ENCODE data around the gene STIM2.

Gene STIM2

GRCh38 chr4:26987191-26987590, 126.5 kb downstream of the STIM2 start:
- H3F3A ChIP-seq (ENCODE audit: insufficient read depth, low read length): no peaks in the 10 kb centered on the region
- no peaks in the 10 kb centered on the region for H4K20me1 ChIP-seq (ENCODE audit: insufficient read depth, low read length)
- 0 out of 2 replicates have a peak, but pooled peaks cover 2% of the 10 kb centered on the region for H3K9me3 ChIP-seq (ENCODE audit: low read length)
- H3K79me2 ChIP-seq (ENCODE audit: insufficient read depth, low read length): peaks cover 15% of the 10 kb centered on the region
- no peak overlapping the region for H3K4me2 ChIP-seq (ENCODE audit: low read length)
- H3K36me3 ChIP-seq (ENCODE audit: insufficient read depth, low read length): peaks cover 38% of the 10 kb centered on the region
- no peaks in the 10 kb centered on the region for H3K9me2 ChIP-seq (ENCODE audit: low read depth, low read length)
- TF ChIP-seq EZH2 (IDR thresholded peaks at IDR 0.05; ENCODE audit: borderline replicate concordance, low read length) (no peak), CTCF (IDR thresholded peaks at IDR 0.05; ENCODE audit: low read length) (no peak)
- H2AFZ ChIP-seq (ENCODE audit: low read length): no peak overlapping the region
- H3K4me1 ChIP-seq (ENCODE audit: insufficient read depth, low read length, severe bottlenecking): peaks cover 49% of the 10 kb centered on the region
- no peak overlapping the region for H3K4me3 ChIP-seq (ENCODE audit: low read depth, low read length, poor library complexity, severe bottlenecking)
- no peaks in the 10 kb centered on the region for H3K27me3 ChIP-seq (ENCODE audit: insufficient read depth, low read length)
- no peak overlapping the region for H3K9ac ChIP-seq (ENCODE audit: low read length)
- peak overlapping the region; percentile 49 for H3K27ac ChIP-seq (ENCODE audit: low read depth, low read length, poor library complexity, severe bottlenecking)

GRCh38 chr4:26991057-26991456, 130.4 kb downstream of the STIM2 start:
- no peak overlapping the region for H3K4me3 ChIP-seq (ENCODE audit: low read depth, low read length, poor library complexity, severe bottlenecking)
- no peak overlapping the region; the same call in 1 of the 2 replicates for H3K9ac ChIP-seq (ENCODE audit: low read length)
- H3K27ac ChIP-seq (ENCODE audit: low read depth, low read length, poor library complexity, severe bottlenecking): peak overlapping the region; percentile 99
- no peak overlapping the region; the same call in 1 of the 2 replicates for H3K4me2 ChIP-seq (ENCODE audit: low read length)
- H3K9me3 ChIP-seq (ENCODE audit: low read length): 0 out of 2 replicates have a peak, but pooled peaks cover 2% of the 10 kb centered on the region
- H4K20me1 ChIP-seq (ENCODE audit: insufficient read depth, low read length): no peaks in the 10 kb centered on the region
- H3F3A ChIP-seq (ENCODE audit: insufficient read depth, low read length): no peaks in the 10 kb centered on the region
- no peaks in the 10 kb centered on the region for H3K27me3 ChIP-seq (ENCODE audit: insufficient read depth, low read length)
- H3K36me3 ChIP-seq (ENCODE audit: insufficient read depth, low read length): peaks cover 44% of the 10 kb centered on the region
- TF ChIP-seq CTCF (IDR thresholded peaks at IDR 0.05; ENCODE audit: low read length): no peak
- no peak for TF ChIP-seq EZH2 (IDR thresholded peaks at IDR 0.05; ENCODE audit: borderline replicate concordance, low read length)
- H3K79me2 ChIP-seq (ENCODE audit: insufficient read depth, low read length): peaks cover 5% of the 10 kb centered on the region; the same call in 1 of the 2 replicates
- H3K9me2 ChIP-seq (ENCODE audit: low read depth, low read length): no peaks in the 10 kb centered on the region
- H3K4me1 ChIP-seq (ENCODE audit: insufficient read depth, low read length, severe bottlenecking): peaks cover 62% of the 10 kb centered on the region
- no peak overlapping the region for H2AFZ ChIP-seq (ENCODE audit: low read length)

- no peak overlapping the region for H2AFZ ChIP-seq (ENCODE audit: low read length)
- H3K9ac ChIP-seq (ENCODE audit: low read length): peak overlapping the region; percentile 52
- H3K4me3 ChIP-seq (ENCODE audit: low read depth, low read length, poor library complexity, severe bottlenecking): peak overlapping the region; percentile 53
- H3K36me3 ChIP-seq (ENCODE audit: insufficient read depth, low read length): peaks cover 49% of the 10 kb centered on the region
- H3K27me3 ChIP-seq (ENCODE audit: insufficient read depth, low read length): no peaks in the 10 kb centered on the region
- H4K20me1 ChIP-seq (ENCODE audit: insufficient read depth, low read length): no peaks in the 10 kb centered on the region
- H3K4me2 ChIP-seq (ENCODE audit: low read length): peak overlapping the region; percentile 79
- TF ChIP-seq EZH2 (IDR thresholded peaks at IDR 0.05; ENCODE audit: borderline replicate concordance, low read length): no peak
- TF ChIP-seq CTCF (IDR thresholded peaks at IDR 0.05; ENCODE audit: low read length): no peak
- no peaks in the 10 kb centered on the region for H3K79me2 ChIP-seq (ENCODE audit: insufficient read depth, low read length)
- no peaks in the 10 kb centered on the region for H3F3A ChIP-seq (ENCODE audit: insufficient read depth, low read length)
- peak overlapping the region; percentile 99 for H3K27ac ChIP-seq (ENCODE audit: low read depth, low read length, poor library complexity, severe bottlenecking)
- 0 out of 2 replicates have a peak, but pooled peaks cover 2% of the 10 kb centered on the region for H3K9me3 ChIP-seq (ENCODE audit: low read length)
- peaks cover 48% of the 10 kb centered on the region for H3K4me1 ChIP-seq (ENCODE audit: insufficient read depth, low read length, severe bottlenecking)
- H3K9me2 ChIP-seq (ENCODE audit: low read depth, low read length): no peaks in the 10 kb centered on the region
Measured at GRCh38 chr4:26992657-26993361, 132.2 kb downstream of the STIM2 start.

All from OCI-LY1 (cell line).